HEK293T (cell line): ENCODE measurements around the gene COX5B.
"Not testable (repeated sequence)": the region's sequence is repeated elsewhere in the genome, so short reads cannot be mapped to it uniquely, and the experiment has no call there.

Experiments
- CTCF ChIA-PET: fragments of 350-600 bp; formaldehyde crosslinking; extraction: SDS; loops from one replicate; lab custom pipeline; 2021; ENCODE audit warnings: antibody characterized with exemption, inconsistent platforms; lab: Yijun Ruan, JAX
- POLR2A ChIA-PET: fragments of 350-600 bp; formaldehyde crosslinking; extraction: SDS; loops from one replicate; lab custom pipeline; 2020; ENCODE audit warnings: antibody characterized with exemption, inconsistent platforms; lab: Yijun Ruan, JAX
- DNase-seq: peaks from one replicate; pipeline ENCODE4 v3.0.0; 2012; ENCODE audit warnings: mixed read lengths; ENCODE audit errors: extremely low spot score
- ARNT ChIP-seq: fragments of 450-650 bp; IDR thresholded peaks from 2 replicates; pipeline ENCODE4 v1.6.1; 2017; ENCODE audit warnings: mild to moderate bottlenecking
- BHLHE40 ChIP-seq: fragments of 450-650 bp; IDR thresholded peaks from 2 replicates; pipeline ENCODE4 v1.6.1; 2016; ENCODE audit warnings: mild to moderate bottlenecking, moderate library complexity, borderline replicate concordance
- CTBP1 ChIP-seq: fragments of 450-650 bp; IDR thresholded peaks from 2 replicates; pipeline ENCODE4 v1.6.1; 2016; ENCODE audit warnings: borderline replicate concordance
- ELF4 ChIP-seq: fragments of 450-650 bp; IDR thresholded peaks from 2 replicates; pipeline ENCODE4 v1.6.1; 2017; ENCODE audit warnings: antibody characterized with exemption
- FOXA1 ChIP-seq: fragments of 450-650 bp; IDR thresholded peaks from 2 replicates; pipeline ENCODE4 v1.6.1; 2016; ENCODE audit warnings: mild to moderate bottlenecking
- FOXK2 ChIP-seq: fragments of 450-650 bp; IDR thresholded peaks from 2 replicates; pipeline ENCODE4 v1.6.1; 2016; ENCODE audit warnings: mild to moderate bottlenecking
- FOXM1 ChIP-seq: fragments of 450-650 bp; IDR thresholded peaks from 2 replicates; pipeline ENCODE4 v1.6.1; 2017; ENCODE audit warnings: mild to moderate bottlenecking, borderline replicate concordance
- HDGF ChIP-seq: fragments of 450-650 bp; IDR thresholded peaks from 2 replicates; pipeline ENCODE4 v1.6.1; 2017; ENCODE audit warnings: antibody characterized with exemption, borderline replicate concordance
- L3MBTL2 ChIP-seq: fragments of 450-650 bp; conservative IDR thresholded peaks from 2 replicates; pipeline ENCODE4 v1.6.1; 2016; ENCODE audit warnings: mild to moderate bottlenecking
- LEF1 ChIP-seq: fragments of 450-650 bp; IDR thresholded peaks from 2 replicates; pipeline ENCODE4 v1.6.1; 2017; ENCODE audit warnings: mild to moderate bottlenecking, borderline replicate concordance
- NFRKB ChIP-seq: fragments of 450-650 bp; IDR thresholded peaks from 2 replicates; pipeline ENCODE4 v1.6.1; 2016; ENCODE audit warnings: mild to moderate bottlenecking, moderate library complexity
- SP1 ChIP-seq: fragments of 450-650 bp; IDR thresholded peaks from 2 replicates; pipeline ENCODE4 v1.6.1; 2017
- SUZ12 ChIP-seq: fragments of 450-650 bp; IDR thresholded peaks from 2 replicates; pipeline ENCODE4 v1.6.1; 2016; ENCODE audit warnings: mild to moderate bottlenecking
- TARDBP ChIP-seq: fragments of 450-650 bp; IDR thresholded peaks from 2 replicates; pipeline ENCODE4 v1.6.1; 2016
- ZNF384 ChIP-seq: fragments of 450-650 bp; IDR thresholded peaks from 2 replicates; pipeline ENCODE4 v1.6.1; 2016
- TF ChIP-seq, protein P1 (sequence below): fragments of 450-650 bp; IDR thresholded peaks from 2 replicates; pipeline ENCODE4 v1.6.1; 2016

Gene COX5B

GRCh38 chr2:97622976-97623375, 22.9 kb upstream of the COX5B start:
- CTCF ChIA-PET, DNase-seq, POLR2A ChIA-PET: not testable (repeated sequence)

DNA sequence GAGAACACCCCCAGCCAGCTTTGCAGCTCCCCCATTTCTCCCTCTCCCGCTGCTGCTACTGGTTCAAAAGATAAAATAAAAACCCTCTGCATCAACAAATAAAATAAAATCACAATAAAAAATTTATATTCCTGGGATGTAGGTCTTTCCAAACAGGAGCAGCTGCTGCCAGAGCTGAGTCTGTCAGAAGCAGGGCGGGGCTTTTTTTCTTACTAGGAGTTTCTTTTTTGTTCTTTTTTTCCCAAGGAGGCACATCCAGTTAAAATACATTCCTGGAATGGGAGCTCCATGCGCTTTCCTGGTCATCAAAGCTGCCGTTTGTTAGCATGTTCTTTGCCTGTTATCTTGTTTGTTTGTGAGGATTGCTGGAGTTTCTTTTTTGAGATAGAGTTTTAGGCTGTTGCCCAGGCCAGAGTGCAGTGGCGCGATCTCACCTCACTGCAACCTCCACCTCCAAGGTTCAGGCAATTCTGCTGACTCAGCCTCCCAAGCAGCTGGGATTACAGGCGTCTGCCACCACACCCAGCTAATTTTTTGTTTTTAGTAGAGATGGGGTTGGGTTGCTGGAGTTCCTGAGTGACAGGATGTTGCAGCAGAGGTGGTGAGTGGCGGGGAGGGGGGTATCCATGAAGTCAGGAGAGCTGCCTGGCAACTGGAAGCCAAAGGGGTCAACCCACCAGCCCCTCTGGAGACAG, 20.4 kb upstream of the COX5B start:
- DNase-seq, CTCF ChIA-PET, POLR2A ChIA-PET: not testable (repeated sequence)

DNA sequence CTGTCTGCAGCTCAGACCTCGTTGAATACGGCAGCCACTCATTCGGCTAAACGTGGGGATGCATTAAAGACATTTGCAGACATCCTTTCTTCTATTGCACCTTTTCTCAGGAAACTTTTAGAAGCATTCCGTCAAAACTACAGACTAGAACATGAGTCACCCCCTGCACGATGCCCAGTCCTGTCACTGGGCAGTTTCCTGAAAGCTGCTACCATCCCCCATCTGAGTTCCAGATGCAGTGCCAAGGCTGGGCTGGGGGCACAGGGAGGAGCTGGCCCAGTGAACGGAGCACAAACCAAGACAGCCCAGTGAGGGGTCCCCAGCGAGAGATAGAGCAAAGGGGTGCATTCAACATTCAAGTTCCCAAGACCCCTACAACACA, 19.8 kb upstream of the COX5B start:
- DNase-seq, CTCF ChIA-PET, POLR2A ChIA-PET: not testable (repeated sequence)

DNA sequence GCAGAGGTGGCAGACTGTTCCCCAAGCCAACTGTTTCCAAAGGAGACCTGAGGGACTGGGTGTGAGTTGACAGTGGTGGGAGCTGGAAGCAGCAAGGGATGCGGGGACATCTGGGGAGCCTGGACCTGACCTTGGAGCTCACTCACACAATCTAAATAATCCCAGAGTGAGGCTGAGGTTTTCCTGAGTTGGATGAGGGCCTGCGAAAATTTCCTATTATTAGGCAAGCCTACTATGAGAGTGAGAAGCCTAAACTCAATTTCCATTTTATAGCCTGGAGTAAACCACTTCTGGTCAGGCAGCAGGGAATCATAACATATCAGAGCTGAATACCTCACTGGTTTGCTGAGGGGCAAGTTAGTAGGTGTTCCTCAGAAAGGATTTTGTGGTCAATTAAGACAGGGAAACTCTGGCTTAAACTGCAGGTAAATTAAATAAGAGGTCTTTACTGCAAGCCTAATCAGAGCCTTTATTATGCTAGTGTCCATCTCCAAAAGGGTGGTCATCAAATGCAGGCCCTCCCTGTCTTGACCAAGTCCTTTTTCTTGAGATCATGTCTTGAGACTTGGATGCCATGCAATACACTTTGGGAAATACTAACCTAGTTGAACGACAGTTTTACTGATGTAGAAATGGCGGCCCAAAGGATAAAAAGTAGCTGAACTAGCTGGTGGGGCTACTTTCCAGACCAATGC, 1.7 kb upstream of the COX5B start:
- ChIA-PET POLR2A (interaction anchor here (3.6 to 6.0 kb wide), 3 partner anchors 12 to 20 kb away, joined by 34 to 164 read pairs (median 40); partner anchors contain the start of gene ACTR1B), CTCF (interaction anchor here (0.6 kb wide), 1 partner anchor 56 kb away, joined by 3 read pairs; no protein-coding TSS in a partner anchor)
- TF ChIP-seq HDGF (no peak), FOXK2 (no peak), TARDBP (no peak), FOXM1 (no peak), ELF4 (no peak), SP1 (no peak), NFRKB (no peak), FOXA1 (no peak), ARNT (no peak), SUZ12 (no peak), CTBP1 (no peak), LEF1 (no peak)

GRCh38 chr2:97645112-97645694, 659 bp upstream of the COX5B start:
- peak; percentile 42; the same call in 1 of the 2 replicates for TF ChIP-seq L3MBTL2
- TF ChIP-seq ZNF384 = no peak
- POLR2A ChIA-PET = interaction anchor here (0.8 to 6.0 kb wide), 10 partner anchors 9 to 55 kb away, joined by 3 to 164 read pairs (median 9); partner anchors contain the start of genes ACTR1B and ANKRD36B
- CTCF ChIA-PET = interaction anchor here (0.8 kb wide), 1 partner anchor 20 kb away, joined by 6 read pairs; no protein-coding TSS in a partner anchor
- no peak for DNase-seq

More for the DNA sequence above, 1.7 kb upstream of the COX5B start:
- DNase-seq = no peak

DNA sequence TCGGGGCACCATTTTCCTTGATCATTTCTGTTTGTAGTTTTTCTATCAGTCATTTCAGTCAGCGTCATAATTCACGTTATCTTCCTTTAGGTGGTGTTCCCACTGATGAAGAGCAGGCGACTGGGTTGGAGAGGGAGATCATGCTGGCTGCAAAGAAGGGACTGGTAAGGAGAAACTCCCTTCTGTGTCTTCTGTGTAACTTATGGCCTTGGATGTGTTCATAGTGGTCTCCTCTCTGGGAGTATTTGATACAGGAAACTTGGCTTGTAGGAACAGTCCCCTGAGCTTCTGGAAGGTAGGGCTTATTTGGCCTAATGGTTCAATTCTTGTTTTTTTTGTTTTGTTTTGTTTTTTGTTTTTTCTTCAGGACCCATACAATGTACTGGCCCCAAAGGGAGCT, 1.1 kb downstream of the COX5B start:
- POLR2A ChIA-PET = interaction anchor here (1.2 to 6.0 kb wide), 6 partner anchors 9 to 95 kb away, joined by 3 to 164 read pairs (median 22); partner anchors contain the start of gene ACTR1B
- CTCF ChIA-PET = no interaction called here
- no peak for DNase-seq
- no peak for TF ChIP-seq BHLHE40
- TF ChIP-seq, protein P1, sequence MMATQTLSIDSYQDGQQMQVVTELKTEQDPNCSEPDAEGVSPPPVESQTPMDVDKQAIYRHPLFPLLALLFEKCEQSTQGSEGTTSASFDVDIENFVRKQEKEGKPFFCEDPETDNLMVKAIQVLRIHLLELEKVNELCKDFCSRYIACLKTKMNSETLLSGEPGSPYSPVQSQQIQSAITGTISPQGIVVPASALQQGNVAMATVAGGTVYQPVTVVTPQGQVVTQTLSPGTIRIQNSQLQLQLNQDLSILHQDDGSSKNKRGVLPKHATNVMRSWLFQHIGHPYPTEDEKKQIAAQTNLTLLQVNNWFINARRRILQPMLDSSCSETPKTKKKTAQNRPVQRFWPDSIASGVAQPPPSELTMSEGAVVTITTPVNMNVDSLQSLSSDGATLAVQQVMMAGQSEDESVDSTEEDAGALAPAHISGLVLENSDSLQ = no peak
- TF ChIP-seq FOXM1 = no peak
- TF ChIP-seq HDGF = no peak
- no peak for TF ChIP-seq FOXK2
- TF ChIP-seq FOXA1 = no peak
- no peak for TF ChIP-seq TARDBP

GRCh38 chr2:97651114-97651513, 5.3 kb downstream of the COX5B start:
- no peak for DNase-seq
- no peak for TF ChIP-seq CTBP1
- no peak for TF ChIP-seq SP1
- ChIA-PET CTCF (interaction anchor here (0.9 to 1.1 kb wide), 2 partner anchors 11 to 14 kb away, joined by 3 read pairs; no protein-coding TSS in a partner anchor), POLR2A (interaction anchor here (1.2 to 4.9 kb wide), 2 partner anchors 9 to 13 kb away, joined by 4 to 60 read pairs; partner anchors contain the start of gene ACTR1B)

DNA sequence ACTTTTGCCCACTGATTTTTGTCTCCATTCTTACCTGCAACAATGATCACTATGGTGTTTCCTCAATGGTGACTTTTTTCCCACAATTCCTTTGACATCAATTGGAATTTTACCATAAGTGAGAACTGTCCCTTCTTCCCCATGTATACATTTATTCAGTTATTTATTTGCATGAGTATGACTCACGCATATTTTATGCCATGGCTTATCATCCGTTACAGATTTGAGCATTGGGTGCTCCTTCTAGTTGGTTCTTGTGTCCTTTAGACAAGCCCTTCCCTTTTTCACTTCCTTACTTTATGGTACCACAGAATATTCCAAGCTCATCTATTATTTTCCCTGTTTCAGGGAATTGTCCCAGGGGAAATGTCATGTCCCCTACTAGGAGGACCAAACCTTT, 7.6 kb downstream of the COX5B start:
- TF ChIP-seq FOXM1 (no peak), SUZ12 (no peak), HDGF (no peak), LEF1 (no peak), ELF4 (no peak), CTBP1 (no peak), ARNT (no peak), TARDBP (no peak)
- ChIA-PET CTCF (no interaction called here), POLR2A (interaction anchor here (4.9 to 5.2 kb wide), 2 partner anchors 8 to 10 kb away, joined by 40 to 60 read pairs; partner anchors contain the start of genes ACTR1B and COX5B)
- no peak for DNase-seq
